D721Med (cell line): ENCODE measurements around the gene CCDC102B.
A peak's percentile ranks its signal among the peaks of the same experiment; 100 is the strongest.

Experiments
- DNase-seq: peaks from one replicate; pipeline ENCODE4 v3.0.0; 2011; ENCODE audit warnings: low spot score; ENCODE audit not compliant: insufficient read length
- FAIRE-seq: peaks from 2 replicates; lab custom pipeline; 2011; peaks lifted over from hg19 to GRCh38; lab: Jason Lieb, UNC
- TF ChIP-seq, protein P1 (sequence below): IDR thresholded peaks from 2 replicates; pipeline ENCODE4 v1.5.1; 2012; ENCODE audit warnings: mild to moderate bottlenecking, control low read depth; ENCODE audit not compliant: insufficient read depth; ENCODE audit errors: missing control alignments

The CCDC102B gene

GRCh38 chr18:68919900-68920299, 122.0 kb downstream of the CCDC102B start:
- peak; percentile 46 for FAIRE-seq
- TF ChIP-seq, protein P1, sequence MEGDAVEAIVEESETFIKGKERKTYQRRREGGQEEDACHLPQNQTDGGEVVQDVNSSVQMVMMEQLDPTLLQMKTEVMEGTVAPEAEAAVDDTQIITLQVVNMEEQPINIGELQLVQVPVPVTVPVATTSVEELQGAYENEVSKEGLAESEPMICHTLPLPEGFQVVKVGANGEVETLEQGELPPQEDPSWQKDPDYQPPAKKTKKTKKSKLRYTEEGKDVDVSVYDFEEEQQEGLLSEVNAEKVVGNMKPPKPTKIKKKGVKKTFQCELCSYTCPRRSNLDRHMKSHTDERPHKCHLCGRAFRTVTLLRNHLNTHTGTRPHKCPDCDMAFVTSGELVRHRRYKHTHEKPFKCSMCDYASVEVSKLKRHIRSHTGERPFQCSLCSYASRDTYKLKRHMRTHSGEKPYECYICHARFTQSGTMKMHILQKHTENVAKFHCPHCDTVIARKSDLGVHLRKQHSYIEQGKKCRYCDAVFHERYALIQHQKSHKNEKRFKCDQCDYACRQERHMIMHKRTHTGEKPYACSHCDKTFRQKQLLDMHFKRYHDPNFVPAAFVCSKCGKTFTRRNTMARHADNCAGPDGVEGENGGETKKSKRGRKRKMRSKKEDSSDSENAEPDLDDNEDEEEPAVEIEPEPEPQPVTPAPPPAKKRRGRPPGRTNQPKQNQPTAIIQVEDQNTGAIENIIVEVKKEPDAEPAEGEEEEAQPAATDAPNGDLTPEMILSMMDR, result no peak
- no peak for DNase-seq

- FAIRE-seq, result no peak
- TF ChIP-seq, protein P1, result no peak
- DNase-seq, result no peak
Observed at GRCh38 chr18:68922392-68922791, 124.5 kb downstream of the CCDC102B start.

GRCh38 chr18:68925268-68925667, 127.4 kb downstream of the CCDC102B start:
- DNase-seq, result no peak
- TF ChIP-seq, protein P1, result peak; percentile 65

GRCh38 chr18:68928762-68929675, 131.1 kb downstream of the CCDC102B start:
- no peak for FAIRE-seq
- TF ChIP-seq, protein P1, result no peak

More at GRCh38 chr18:68925268-68925667, 127.4 kb downstream of the CCDC102B start:
- FAIRE-seq, result no peak

GRCh38 chr18:68935686-68936085, 137.8 kb downstream of the CCDC102B start:
- TF ChIP-seq, protein P1, result no peak
- FAIRE-seq (no peak), DNase-seq (no peak)

More at GRCh38 chr18:68928762-68929675, 131.1 kb downstream of the CCDC102B start:
- no peak for DNase-seq

GRCh38 chr18:68937029-68937599, 139.2 kb downstream of the CCDC102B start:
- FAIRE-seq (peak; percentile 100), DNase-seq (no peak)
- TF ChIP-seq, protein P1, result no peak
